Neural cell (in vitro differentiated cells): ENCODE results near the gene TIAM2.

ENCODE experiments used
- CTCF ChIP-seq: fragments of 450-650 bp; IDR thresholded peaks from 2 replicates; pipeline ENCODE4 v1.5.1; 2014; ENCODE audit warnings: antibody characterized with exemption, mild to moderate bottlenecking, moderate library complexity; ENCODE audit not compliant: poor library complexity, severe bottlenecking
- EP300 ChIP-seq: fragments of 450-650 bp; conservative IDR thresholded peaks from 2 replicates; pipeline ENCODE4 v1.6.1; 2014; ENCODE audit warnings: antibody characterized with exemption, mild to moderate bottlenecking, moderate library complexity; ENCODE audit not compliant: poor library complexity, severe bottlenecking
- EZH2 ChIP-seq: fragments of 200-600, 300-800 bp; shearing (Covaris generic), sonication (generic); IDR thresholded peaks from 2 replicates; pipeline ENCODE4 v1.6.1; 2014; ENCODE audit warnings: antibody characterized with exemption, low read length, borderline replicate concordance, mild to moderate bottlenecking; ENCODE audit not compliant: insufficient read depth, poor library complexity, severe bottlenecking
- POLR2AphosphoS5 ChIP-seq: IDR thresholded peaks from 2 replicates; pipeline ENCODE4 v1.6.1; 2012
- RAD21 ChIP-seq: fragments of 450-650 bp; conservative IDR thresholded peaks from 2 replicates; pipeline ENCODE4 v1.6.1; 2014; ENCODE audit warnings: antibody characterized with exemption, mild to moderate bottlenecking, moderate library complexity
- TF ChIP-seq, protein P1 (sequence below): IDR thresholded peaks from 2 replicates; pipeline ENCODE4 v1.6.1; 2012; ENCODE audit warnings: borderline replicate concordance

DNA sequence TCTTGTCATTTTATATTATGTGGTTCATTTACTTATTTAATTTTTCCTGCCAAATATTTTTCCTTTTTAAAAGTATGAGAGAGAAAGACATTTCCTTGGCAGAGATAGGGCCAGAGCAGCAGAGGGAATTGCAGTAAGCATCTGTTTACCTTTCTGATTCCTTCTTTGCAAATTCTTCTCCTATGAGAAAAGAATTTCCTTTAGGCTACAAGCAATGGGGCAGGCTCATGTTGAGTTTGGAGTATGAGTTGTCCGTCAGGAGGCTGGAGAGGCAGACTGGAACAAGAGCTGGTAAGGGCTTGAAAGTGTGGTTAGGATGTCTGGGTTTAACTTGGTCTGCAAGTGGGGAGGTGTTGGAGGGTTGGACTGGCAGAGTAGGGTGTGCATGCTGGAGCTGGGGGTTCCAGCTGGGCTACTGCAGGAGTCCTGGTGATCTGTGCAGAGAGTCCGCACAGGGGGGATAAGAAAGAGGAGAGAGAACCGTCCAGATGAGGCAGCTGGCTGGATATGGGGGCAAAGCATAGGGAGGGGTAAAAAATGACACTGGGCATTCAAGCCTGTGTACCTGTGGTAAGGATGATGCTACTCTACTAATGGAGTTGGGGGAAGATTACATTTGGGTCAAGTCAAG lies 19.7 kb downstream of the TIAM2 start:
- TF ChIP-seq CTCF (no peak), POLR2AphosphoS5 (no peak), EZH2 (no peak), RAD21 (no peak), EP300 (no peak)
- TF ChIP-seq, protein P1, sequence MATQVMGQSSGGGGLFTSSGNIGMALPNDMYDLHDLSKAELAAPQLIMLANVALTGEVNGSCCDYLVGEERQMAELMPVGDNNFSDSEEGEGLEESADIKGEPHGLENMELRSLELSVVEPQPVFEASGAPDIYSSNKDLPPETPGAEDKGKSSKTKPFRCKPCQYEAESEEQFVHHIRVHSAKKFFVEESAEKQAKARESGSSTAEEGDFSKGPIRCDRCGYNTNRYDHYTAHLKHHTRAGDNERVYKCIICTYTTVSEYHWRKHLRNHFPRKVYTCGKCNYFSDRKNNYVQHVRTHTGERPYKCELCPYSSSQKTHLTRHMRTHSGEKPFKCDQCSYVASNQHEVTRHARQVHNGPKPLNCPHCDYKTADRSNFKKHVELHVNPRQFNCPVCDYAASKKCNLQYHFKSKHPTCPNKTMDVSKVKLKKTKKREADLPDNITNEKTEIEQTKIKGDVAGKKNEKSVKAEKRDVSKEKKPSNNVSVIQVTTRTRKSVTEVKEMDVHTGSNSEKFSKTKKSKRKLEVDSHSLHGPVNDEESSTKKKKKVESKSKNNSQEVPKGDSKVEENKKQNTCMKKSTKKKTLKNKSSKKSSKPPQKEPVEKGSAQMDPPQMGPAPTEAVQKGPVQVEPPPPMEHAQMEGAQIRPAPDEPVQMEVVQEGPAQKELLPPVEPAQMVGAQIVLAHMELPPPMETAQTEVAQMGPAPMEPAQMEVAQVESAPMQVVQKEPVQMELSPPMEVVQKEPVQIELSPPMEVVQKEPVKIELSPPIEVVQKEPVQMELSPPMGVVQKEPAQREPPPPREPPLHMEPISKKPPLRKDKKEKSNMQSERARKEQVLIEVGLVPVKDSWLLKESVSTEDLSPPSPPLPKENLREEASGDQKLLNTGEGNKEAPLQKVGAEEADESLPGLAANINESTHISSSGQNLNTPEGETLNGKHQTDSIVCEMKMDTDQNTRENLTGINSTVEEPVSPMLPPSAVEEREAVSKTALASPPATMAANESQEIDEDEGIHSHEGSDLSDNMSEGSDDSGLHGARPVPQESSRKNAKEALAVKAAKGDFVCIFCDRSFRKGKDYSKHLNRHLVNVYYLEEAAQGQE, result no peak
